Endothelial cell of umbilical vein (primary cell): ENCODE measurements around the gene WBP2. TPM values are rescaled to one million over a fixed set of nuclear protein-coding genes. Genes with fewer than 3 reads are reported as not detected.

Experiments
- BruUV-seq: library from RNA; stranded (reverse); fragments of 400-500 nt; replicated peaks from 2 replicates; lab custom pipeline; 2021; lab: Mats Ljungman, UMichigan
- CTCF ChIA-PET: fragments of 300-600, 350-600 bp; sonication (Branson Sonifier 250); formaldehyde crosslinking; loops from one replicate; lab custom pipeline; 2021; ENCODE audit warnings: antibody characterized with exemption, inconsistent platforms; lab: Charles Lee
- POLR2A ChIA-PET: fragments of 300-600, 350-600 bp; sonication (Branson Sonifier 250); formaldehyde crosslinking; loops from one replicate; lab custom pipeline; 2021; ENCODE audit warnings: antibody characterized with exemption, inconsistent platforms; lab: Charles Lee
- DNase-seq: peaks from one replicate; pipeline ENCODE4 v3.0.0-alpha.2; 2011; ENCODE audit warnings: low read depth, low spot score
- FAIRE-seq: peaks from 2 replicates; lab custom pipeline; 2011; peaks lifted over from hg19 to GRCh38; lab: Jason Lieb, UNC
- H2AFZ ChIP-seq: 2 replicates; pipeline ENCODE4 v1.6.0; 2012; ENCODE audit warnings: low read depth, low read length, control low read depth, inconsistent platforms
- H3K27ac ChIP-seq: 2 replicates; pipeline ENCODE4 v1.5.1; 2011; ENCODE audit warnings: low read depth, mild to moderate bottlenecking, control low read depth, low read length, moderate library complexity; ENCODE audit not compliant: insufficient read depth
- H3K27me3 ChIP-seq, 2 experiments: 2 replicates each; pipeline versions ENCODE4 v1.6.0 to v1.6.1; 2011; ENCODE audit warnings: low read length in 2 of 2, mixed read lengths in 1 of 2; ENCODE audit not compliant: control insufficient read depth in 2 of 2, insufficient read depth in 2 of 2
- H3K36me3 ChIP-seq, 2 experiments: 2 replicates in 1 of 2; 3 replicates in 1 of 2; pipeline ENCODE4 v1.5.1; 2011; ENCODE audit warnings: low read length in 2 of 2, mild to moderate bottlenecking in 1 of 2, moderate library complexity in 1 of 2; ENCODE audit not compliant: control insufficient read depth in 2 of 2, insufficient read depth in 2 of 2; ENCODE audit errors: extremely low read depth in 1 of 2
- H3K4me1 ChIP-seq: 3 replicates; pipeline ENCODE4 v1.5.1; 2011; ENCODE audit warnings: mild to moderate bottlenecking, low read length; ENCODE audit not compliant: control insufficient read depth, insufficient read depth; ENCODE audit errors: extremely low read depth
- H3K4me2 ChIP-seq: 2 replicates; pipeline ENCODE4 v1.6.1; 2011; ENCODE audit warnings: low read length, control low read depth, mixed read lengths; ENCODE audit not compliant: insufficient read depth
- H3K4me3 ChIP-seq, 3 experiments: fragments of 200-600 bp in 1 of 3; sonication (generic), shearing (Covaris generic) in 1 of 3; replicated peaks in 1 of 3; 2 replicates each; pipeline ENCODE4 v1.5.1; 2011 to 2016; ENCODE audit warnings: control low read depth in 3 of 3, low read length in 3 of 3, mild to moderate bottlenecking in 2 of 3, inconsistent platforms in 1 of 3, low read depth in 1 of 3, moderate library complexity in 1 of 3; ENCODE audit not compliant: insufficient read depth in 1 of 3
- H3K79me2 ChIP-seq: 2 replicates; pipeline ENCODE4 v1.6.0; 2012; ENCODE audit warnings: low read length, inconsistent platforms; ENCODE audit not compliant: control insufficient read depth, insufficient read depth
- H3K9ac ChIP-seq: replicated peaks from 2 replicates; pipeline ENCODE3; 2011; ENCODE audit warnings: low read length, control low read depth; ENCODE audit not compliant: insufficient read depth; ENCODE audit errors: extremely low read depth
- H3K9me1 ChIP-seq: replicated peaks from 3 replicates; pipeline ENCODE4 v1.6.0; 2011; ENCODE audit warnings: mild to moderate bottlenecking, low read length; ENCODE audit not compliant: control insufficient read depth, insufficient read depth; ENCODE audit errors: extremely low read depth
- H3K9me3 ChIP-seq: replicated peaks from 2 replicates; pipeline ENCODE4 v1.5.1; 2012; ENCODE audit warnings: low read length, inconsistent platforms; ENCODE audit not compliant: control insufficient read depth, insufficient read depth
- H4K20me1 ChIP-seq: replicated peaks from 2 replicates; pipeline ENCODE3; 2011; ENCODE audit warnings: mild to moderate bottlenecking, low read length; ENCODE audit not compliant: control insufficient read depth, insufficient read depth; ENCODE audit errors: extremely low read depth
- EZH2 ChIP-seq: IDR thresholded peaks from 2 replicates; pipeline ENCODE4 v1.6.1; 2012; ENCODE audit warnings: borderline replicate concordance, low read depth, mild to moderate bottlenecking, moderate library complexity, low read length, inconsistent platforms; ENCODE audit not compliant: severe bottlenecking
- GATA2 ChIP-seq: IDR thresholded peaks from 2 replicates; pipeline ENCODE4 v1.7.0; 2011; ENCODE audit warnings: low read depth, mild to moderate bottlenecking, moderate library complexity, mixed read lengths, low read length; ENCODE audit not compliant: insufficient read length, insufficient read depth
- JUN ChIP-seq: IDR thresholded peaks from 2 replicates; pipeline ENCODE4 v1.6.1; 2011; ENCODE audit warnings: borderline replicate concordance, low read depth; ENCODE audit not compliant: insufficient read length, insufficient read depth
- MYC ChIP-seq: IDR thresholded peaks from one replicate; pipeline ENCODE4 v1.6.1; 2011; ENCODE audit warnings: mild to moderate bottlenecking, low read depth, low read length
- POLR2A ChIP-seq: IDR thresholded peaks from 2 replicates; pipeline ENCODE4 v1.6.1; 2012; ENCODE audit warnings: low read depth, mild to moderate bottlenecking, control low read depth, low read length
- POLR2AphosphoS5 ChIP-seq: IDR thresholded peaks from 2 replicates; pipeline ENCODE4 v1.6.1; 2012; ENCODE audit warnings: low read depth, mild to moderate bottlenecking, control low read depth, low read length, moderate library complexity; ENCODE audit not compliant: insufficient read depth
- dilution Hi-C: fragments of 300-500 bp; cut with MboI; formaldehyde crosslinking; loops from one replicate; pipeline ENCODE4 v1.15.0; 2019; ENCODE audit warnings: low sequenced_read_pairs; ENCODE audit not compliant: extremely low pct_ligation_motif_present
- intact Hi-C: fragments of 100-400 bp; cut with micrococcal nuclease; formaldehyde crosslinking; loops from one replicate; pipeline ENCODE4 v1.10.0; 2022
- polyA plus RNA-seq, 4 experiments: library from polyadenylated mRNA; depleted of rRNA in 3 of 4; stranded (reverse) in 3 of 4; unstranded in 1 of 4; fragments of >200 nt; gene quantifications; 2 replicates each; pipeline versions ENCODE4 v1.2.1 to v1.2.3, GENCODE V29; 2011 to 2012; ENCODE audit warnings: missing spikeins in 1 of 4
- total RNA-seq: library from RNA; stranded (reverse); gene quantifications from 2 replicates; pipeline ENCODE4 v1.2.3, GENCODE V29; 2021
- TF ChIP-seq, protein P1 (sequence below): IDR thresholded peaks from 2 replicates; pipeline ENCODE4 v1.6.1; 2011; ENCODE audit not compliant: insufficient read depth, insufficient read length
- TF ChIP-seq, protein P2 (sequence below), 2 donors: IDR thresholded peaks; 1 replicate in 1 of 2; 2 replicates in 1 of 2; pipeline ENCODE4 v1.5.1; 2011; ENCODE audit warnings: low read length in 2 of 2, mild to moderate bottlenecking in 2 of 2, moderate library complexity in 2 of 2, control low read depth in 1 of 2, inconsistent platforms in 1 of 2, low read depth in 1 of 2; ENCODE audit not compliant: insufficient read depth in 1 of 2; ENCODE audit errors: extremely low read depth in 1 of 2

Gene WBP2
- total and polyA plus RNA-seq, 2 donors (not counting 3 experiments of a cell fraction or from before 2014, with no cell fraction given): 81.5 to 126 TPM

DNA sequence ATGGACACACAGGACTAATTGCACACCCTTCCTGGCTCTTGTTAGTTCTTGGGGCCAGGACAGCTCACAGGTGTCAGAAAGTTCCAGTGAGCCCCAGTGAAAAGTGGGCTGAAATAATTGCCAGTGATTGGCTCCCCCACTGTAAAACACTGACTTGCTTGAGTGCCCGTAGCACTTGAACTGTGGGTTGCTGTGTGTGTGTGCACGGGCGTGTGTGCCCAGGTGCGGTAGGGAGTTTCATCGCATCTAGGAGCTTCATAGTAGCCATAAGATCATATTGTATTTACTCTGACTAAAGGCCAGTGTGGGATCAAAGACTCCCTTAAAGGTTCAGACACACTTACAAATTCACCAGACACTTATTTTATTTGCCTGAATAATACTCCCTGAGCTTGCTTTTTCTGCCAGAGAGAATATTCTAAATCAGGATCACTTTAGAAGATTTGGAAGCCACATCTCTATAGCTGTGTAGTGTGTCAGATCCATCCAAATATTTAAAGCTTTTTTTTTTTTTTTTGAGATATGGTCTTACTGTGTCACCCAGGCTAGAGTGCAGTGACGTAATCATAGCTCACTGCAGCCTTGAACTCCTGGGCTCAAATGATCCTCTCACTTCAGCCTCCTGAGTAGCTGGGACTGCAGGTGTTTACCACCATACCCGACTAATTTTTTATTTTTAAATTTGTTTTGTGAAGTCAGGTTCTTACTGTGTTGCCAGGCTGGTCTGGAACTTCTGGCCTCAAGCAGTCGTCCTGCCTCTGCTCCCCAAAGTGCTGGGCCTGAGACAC lies 59.1 kb downstream of the WBP2 start:
- DNase-seq (no peak), FAIRE-seq (no peak)
- dilution Hi-C loops: no loop called here
- Histone ChIP-seq H2AFZ (no peak overlapping the region), H3K79me2 (peaks cover 11% of the 10 kb centered on the region), H3K9me1 (no peaks in the 10 kb centered on the region), H4K20me1 (no peaks in the 10 kb centered on the region), H3K4me1 (peaks cover 16% of the 10 kb centered on the region), H3K36me3 (peaks cover 5 to 8% of the 10 kb centered on the region in 2 experiments), H3K9me3 (no peaks in the 10 kb centered on the region), H3K9ac (no peak overlapping the region), H3K27ac (no peak overlapping the region), H3K27me3 (no peaks in the 10 kb centered on the region), H3K4me3 (no peak overlapping the region), H3K4me2 (no peak overlapping the region)
- BruUV-seq: no TSS peak
- CTCF ChIA-PET: interaction anchor here (0.9 to 2.2 kb wide), 5 partner anchors 11 to 60 kb away, joined by 3 to 11 read pairs (median 5); partner anchors contain the start of genes UNK and WBP2
- POLR2A ChIA-PET: interaction anchor here (0.7 to 1.3 kb wide), 2 partner anchors 16 to 286 kb away, joined by 3 to 4 read pairs; a partner anchor contains a TSS
- TF ChIP-seq GATA2 (no peak), POLR2AphosphoS5 (no peak), POLR2A (no peak), EZH2 (no peak), MYC (no peak), JUN (no peak)
- TF ChIP-seq, protein P1, sequence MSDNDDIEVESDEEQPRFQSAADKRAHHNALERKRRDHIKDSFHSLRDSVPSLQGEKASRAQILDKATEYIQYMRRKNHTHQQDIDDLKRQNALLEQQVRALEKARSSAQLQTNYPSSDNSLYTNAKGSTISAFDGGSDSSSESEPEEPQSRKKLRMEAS: no peak
- TF ChIP-seq, protein P2, sequence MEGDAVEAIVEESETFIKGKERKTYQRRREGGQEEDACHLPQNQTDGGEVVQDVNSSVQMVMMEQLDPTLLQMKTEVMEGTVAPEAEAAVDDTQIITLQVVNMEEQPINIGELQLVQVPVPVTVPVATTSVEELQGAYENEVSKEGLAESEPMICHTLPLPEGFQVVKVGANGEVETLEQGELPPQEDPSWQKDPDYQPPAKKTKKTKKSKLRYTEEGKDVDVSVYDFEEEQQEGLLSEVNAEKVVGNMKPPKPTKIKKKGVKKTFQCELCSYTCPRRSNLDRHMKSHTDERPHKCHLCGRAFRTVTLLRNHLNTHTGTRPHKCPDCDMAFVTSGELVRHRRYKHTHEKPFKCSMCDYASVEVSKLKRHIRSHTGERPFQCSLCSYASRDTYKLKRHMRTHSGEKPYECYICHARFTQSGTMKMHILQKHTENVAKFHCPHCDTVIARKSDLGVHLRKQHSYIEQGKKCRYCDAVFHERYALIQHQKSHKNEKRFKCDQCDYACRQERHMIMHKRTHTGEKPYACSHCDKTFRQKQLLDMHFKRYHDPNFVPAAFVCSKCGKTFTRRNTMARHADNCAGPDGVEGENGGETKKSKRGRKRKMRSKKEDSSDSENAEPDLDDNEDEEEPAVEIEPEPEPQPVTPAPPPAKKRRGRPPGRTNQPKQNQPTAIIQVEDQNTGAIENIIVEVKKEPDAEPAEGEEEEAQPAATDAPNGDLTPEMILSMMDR (IDR thresholded peaks at IDR 0.05; ENCODE audit: extremely low read depth in 1 of 2, insufficient read depth in 1 of 2, low read depth in 1 of 2, low read length in 2 of 2): no peak
- intact Hi-C loops: no loop called here

Other genes starting within 250 kb of the WBP2 start
- gene SMIM5, start 221.9 kb downstream of the WBP2 start, total RNA-seq: not detected in 2 replicates
- not detected in 2 replicates for gene SMIM5, start 221.9 kb downstream of the WBP2 start, polyA plus RNA-seq
- gene RECQL5, start 188.2 kb downstream of the WBP2 start, total RNA-seq: 30.7 and 30.9 TPM in 2 replicates
- gene RECQL5, start 188.2 kb downstream of the WBP2 start, polyA plus RNA-seq: 17.3 and 21.3 TPM in 2 replicates
- 143 and 151 TPM in 2 replicates for gene SAP30BP, start 188.0 kb downstream of the WBP2 start, total RNA-seq
- gene SAP30BP, start 188.0 kb downstream of the WBP2 start, polyA plus RNA-seq: 112 and 116 TPM in 2 replicates
- gene ITGB4, start 133.9 kb downstream of the WBP2 start, total RNA-seq: 4.1 and 4.2 TPM in 2 replicates
- gene ITGB4, start 133.9 kb downstream of the WBP2 start, polyA plus RNA-seq: 6.5 and 6.7 TPM in 2 replicates
- gene GALK1, start 90.1 kb downstream of the WBP2 start, total RNA-seq: 45.8 and 47.0 TPM in 2 replicates
- gene GALK1, start 90.1 kb downstream of the WBP2 start, polyA plus RNA-seq: 63.7 and 90.1 TPM in 2 replicates
- gene UNK, start 70.5 kb downstream of the WBP2 start, total RNA-seq: 23.2 and 25.9 TPM in 2 replicates
- gene UNK, start 70.5 kb downstream of the WBP2 start, polyA plus RNA-seq: 16.0 and 18.0 TPM in 2 replicates
- gene UNC13D, start 10.9 kb downstream of the WBP2 start, total RNA-seq: 7.1 and 14.9 TPM in 2 replicates
- gene UNC13D, start 10.9 kb downstream of the WBP2 start, polyA plus RNA-seq: 6.9 and 7.7 TPM in 2 replicates
- 56.7 and 67.7 TPM in 2 replicates for gene TRIM47, start 23.2 kb upstream of the WBP2 start, total RNA-seq
- gene TRIM47, start 23.2 kb upstream of the WBP2 start, polyA plus RNA-seq: 75.1 and 85.3 TPM in 2 replicates
- gene TRIM65, start 41.6 kb upstream of the WBP2 start, total RNA-seq: 28.1 and 33.5 TPM in 2 replicates
- 18.6 and 19.3 TPM in 2 replicates for gene TRIM65, start 41.6 kb upstream of the WBP2 start, polyA plus RNA-seq
- gene MRPL38, start 49.5 kb upstream of the WBP2 start, total RNA-seq: 93.8 and 94.4 TPM in 2 replicates
- gene MRPL38, start 49.5 kb upstream of the WBP2 start, polyA plus RNA-seq: 82.7 and 100 TPM in 2 replicates
- 8.9 and 9.4 TPM in 2 replicates for gene FBF1, start 85.7 kb upstream of the WBP2 start, total RNA-seq
- 4.9 and 5.7 TPM in 2 replicates for gene FBF1, start 85.7 kb upstream of the WBP2 start, polyA plus RNA-seq
- 45.1 and 47.0 TPM in 2 replicates for gene ACOX1, start 123.8 kb upstream of the WBP2 start, total RNA-seq
- 17.9 and 18.6 TPM in 2 replicates for gene ACOX1, start 123.8 kb upstream of the WBP2 start, polyA plus RNA-seq
- 14.3 and 18.8 TPM in 2 replicates for gene TEN1, start 123.9 kb upstream of the WBP2 start, total RNA-seq
- 29.0 and 36.8 TPM in 2 replicates for gene TEN1, start 123.9 kb upstream of the WBP2 start, polyA plus RNA-seq
- 6.2 and 8.5 TPM in 2 replicates for gene CDK3, start 145.5 kb upstream of the WBP2 start, total RNA-seq
- gene CDK3, start 145.5 kb upstream of the WBP2 start, polyA plus RNA-seq: 8.7 and 9.7 TPM in 2 replicates
- gene EVPL, start 172.0 kb upstream of the WBP2 start, total RNA-seq: not detected in 2 replicates
- gene EVPL, start 172.0 kb upstream of the WBP2 start, polyA plus RNA-seq: not detected in 2 replicates
- gene SRP68, start 217.2 kb upstream of the WBP2 start, total RNA-seq: 77.6 and 81.7 TPM in 2 replicates
- gene SRP68, start 217.2 kb upstream of the WBP2 start, polyA plus RNA-seq: 55.8 and 64.6 TPM in 2 replicates
- not detected in 2 replicates for gene GALR2, start 219.4 kb upstream of the WBP2 start, total RNA-seq
- 0.47 and 0.53 TPM in 2 replicates for gene GALR2, start 219.4 kb upstream of the WBP2 start, polyA plus RNA-seq
- gene ZACN, start 223.8 kb upstream of the WBP2 start, total RNA-seq: not detected in 2 replicates
- gene ZACN, start 223.8 kb upstream of the WBP2 start, polyA plus RNA-seq: 0.05 and 0.18 TPM in 2 replicates
- 122 and 137 TPM in 2 replicates for gene EXOC7, start 248.5 kb upstream of the WBP2 start, total RNA-seq
- 91.5 and 104 TPM in 2 replicates for gene EXOC7, start 248.5 kb upstream of the WBP2 start, polyA plus RNA-seq